Cardiac muscle cell (in vitro differentiated cells and primary cell): Measurements from ENCODE around the gene CNBD2. TPM values are rescaled to one million over a fixed set of nuclear protein-coding genes. Genes with fewer than 3 reads are reported as not detected.
"Not testable (repeated sequence)": the region's sequence is repeated elsewhere in the genome, so short reads cannot be mapped to it uniquely, and the experiment has no call there.

Experiments used
- DNase-seq, 2 donors: peaks; one replicate each; pipeline versions ENCODE4 v3.0.0 to v3.0.0-alpha.2; 2010 to 2017; ENCODE audit warnings: low read depth in 1 of 2, low spot score in 1 of 2
- H3K27ac ChIP-seq: fragments of 200-600 bp; sonication (generic); 2 replicates; pipeline ENCODE4 v1.5.1; 2016
- H3K27me3 ChIP-seq: fragments of 200-600 bp; sonication (generic); 2 replicates; pipeline ENCODE4 v1.6.0; 2016; ENCODE audit warnings: control low read depth
- H3K36me3 ChIP-seq: fragments of 200-600 bp; sonication (generic); 2 replicates; pipeline ENCODE4 v1.5.1; 2016; ENCODE audit warnings: control low read depth
- H3K4me1 ChIP-seq: fragments of 200-600 bp; sonication (generic); 2 replicates; pipeline ENCODE4 v1.8.1; 2017; ENCODE audit warnings: low read depth, mild to moderate bottlenecking, mixed run types
- H3K4me3 ChIP-seq: fragments of 200-600 bp; sonication (generic); 2 replicates; pipeline ENCODE4 v1.5.1; 2016; ENCODE audit warnings: mild to moderate bottlenecking
- H3K9me3 ChIP-seq: fragments of 200-600 bp; sonication (generic); 2 replicates; pipeline ENCODE4 v1.5.1; 2017; ENCODE audit warnings: low read depth, mild to moderate bottlenecking, control low read depth
- CTCF ChIP-seq: IDR thresholded peaks from 2 replicates; pipeline ENCODE4 v1.5.1; 2012; ENCODE audit warnings: low read depth, mild to moderate bottlenecking, low read length
- polyA plus RNA-seq: library from polyadenylated mRNA; unstranded; fragments of >200 nt; fragmentation: Nextera tagmentation; extraction: Ambion mirVana; gene quantifications from 2 replicates; pipeline ENCODE4 v1.2.1, GENCODE V29; 2016
- total RNA-seq: library from RNA; depleted of rRNA; stranded (reverse); fragments of >200 nt; gene quantifications from 2 replicates; pipeline ENCODE4 v1.2.3, GENCODE V29; 2016

Gene CNBD2
- total and polyA plus RNA-seq, 2 experiments from 2014 or later, result 0.82 to 10.4 TPM

DNA sequence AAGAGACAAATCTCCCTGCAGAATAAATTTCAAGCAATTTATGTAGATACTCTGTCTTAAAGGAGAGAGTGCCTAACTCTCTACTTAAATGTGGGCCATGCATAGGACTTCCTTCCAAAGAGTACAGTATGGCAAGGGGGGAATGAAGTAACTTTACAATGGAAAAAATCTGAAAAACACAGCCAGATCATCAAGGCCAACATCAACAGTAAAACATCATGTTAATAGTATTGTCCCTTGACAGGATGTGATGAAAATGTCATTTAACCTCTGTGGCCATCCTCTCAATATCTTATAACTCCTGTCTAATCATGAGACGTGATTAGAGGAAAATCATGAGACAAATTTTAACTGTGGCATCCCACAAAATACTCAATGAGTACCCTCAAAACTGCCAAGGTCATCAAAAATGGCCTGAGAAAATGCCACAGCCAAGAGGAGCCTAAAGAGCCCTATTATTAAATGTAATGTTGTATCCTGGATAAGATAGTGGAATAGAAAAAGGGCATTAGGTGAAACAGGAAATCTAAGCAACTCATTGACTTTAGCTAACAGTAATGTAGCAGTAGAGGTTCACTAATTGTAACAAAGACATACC, 47.5 kb downstream of the CNBD2 start:
- no peaks in the 10 kb centered on the region for H3K9me3 ChIP-seq
- no peak overlapping the region for H3K27ac ChIP-seq
- DNase-seq, result no peak
- H3K27me3 ChIP-seq, result no peaks in the 10 kb centered on the region
- TF ChIP-seq CTCF, result no peak
- peaks cover 2% of the 10 kb centered on the region for H3K4me1 ChIP-seq
- H3K36me3 ChIP-seq, result no peaks in the 10 kb centered on the region
- H3K4me3 ChIP-seq, result no peak overlapping the region

DNA sequence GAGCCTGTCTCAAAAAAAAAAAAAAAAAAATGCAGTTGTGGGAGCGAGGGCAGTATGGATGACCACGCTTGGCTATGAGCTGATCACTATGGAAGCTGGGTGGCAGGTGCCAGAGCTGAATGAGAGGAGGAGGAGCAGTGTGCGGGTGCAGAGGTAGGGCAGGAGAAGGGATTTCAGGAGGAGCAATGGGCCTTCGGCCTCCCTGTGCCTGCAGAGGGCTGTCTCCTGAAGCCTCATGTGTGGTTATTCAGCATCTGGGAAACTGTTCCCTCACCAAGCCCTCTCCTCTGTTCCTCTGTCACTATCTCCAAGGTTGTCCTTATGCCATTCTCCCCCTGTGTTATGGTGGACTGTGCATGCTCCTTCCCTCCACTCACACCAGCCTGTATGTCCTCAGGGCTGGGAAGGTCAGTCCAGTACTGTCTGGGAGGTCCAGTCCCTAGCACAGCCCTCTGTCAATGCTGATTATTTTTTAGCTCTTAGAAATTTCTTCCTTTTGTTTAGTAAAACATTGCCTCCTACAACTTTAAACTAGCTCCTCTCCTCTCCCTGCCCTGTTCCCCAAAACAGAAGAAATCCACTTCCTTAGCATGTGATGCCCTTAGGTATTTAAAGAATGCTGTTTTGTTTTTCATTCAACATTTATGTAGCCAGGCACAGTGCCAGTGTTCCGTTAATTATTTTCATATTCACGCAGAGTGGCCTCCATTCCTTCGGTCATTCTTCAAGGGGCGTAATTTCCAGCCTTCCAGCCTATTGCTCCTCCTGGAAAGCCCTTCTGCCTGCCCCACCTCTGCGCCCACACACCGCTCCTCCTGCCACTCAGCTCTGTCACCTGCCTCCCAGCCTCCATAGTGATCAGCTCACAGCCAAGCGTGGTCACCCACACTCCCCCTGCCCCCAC, 48.9 kb downstream of the CNBD2 start:
- no peaks in the 10 kb centered on the region for H3K4me1 ChIP-seq
- H3K4me3 ChIP-seq, result no peak overlapping the region
- no peaks in the 10 kb centered on the region for H3K27me3 ChIP-seq
- H3K27ac ChIP-seq, result peak overlapping the region; percentile 9
- peak in 1 of 2 donors; percentile 84 for DNase-seq
- H3K9me3 ChIP-seq, result no peaks in the 10 kb centered on the region
- H3K36me3 ChIP-seq, result no peaks in the 10 kb centered on the region
- no peak for TF ChIP-seq CTCF

GRCh38 chr20:36018208-36018988, 50.0 kb downstream of the CNBD2 start:
- H3K9me3 ChIP-seq, result no peaks in the 10 kb centered on the region
- no peak for DNase-seq
- H3K4me1 ChIP-seq, result no peaks in the 10 kb centered on the region
- no peak overlapping the region for H3K4me3 ChIP-seq
- H3K27me3 ChIP-seq, result no peaks in the 10 kb centered on the region
- H3K27ac ChIP-seq, result peak overlapping the region; percentile 9
- no peak for TF ChIP-seq CTCF
- no peaks in the 10 kb centered on the region for H3K36me3 ChIP-seq

- not testable (repeated sequence) for H3K4me1 ChIP-seq, H3K27me3 ChIP-seq, H3K27ac ChIP-seq, H3K9me3 ChIP-seq, H3K36me3 ChIP-seq, H3K4me3 ChIP-seq
- peak in 1 of 2 donors; percentile 25 for DNase-seq
These were observed 57.7 kb downstream of the CNBD2 start for GRCh38 chr20:36026131-36026530.

DNA sequence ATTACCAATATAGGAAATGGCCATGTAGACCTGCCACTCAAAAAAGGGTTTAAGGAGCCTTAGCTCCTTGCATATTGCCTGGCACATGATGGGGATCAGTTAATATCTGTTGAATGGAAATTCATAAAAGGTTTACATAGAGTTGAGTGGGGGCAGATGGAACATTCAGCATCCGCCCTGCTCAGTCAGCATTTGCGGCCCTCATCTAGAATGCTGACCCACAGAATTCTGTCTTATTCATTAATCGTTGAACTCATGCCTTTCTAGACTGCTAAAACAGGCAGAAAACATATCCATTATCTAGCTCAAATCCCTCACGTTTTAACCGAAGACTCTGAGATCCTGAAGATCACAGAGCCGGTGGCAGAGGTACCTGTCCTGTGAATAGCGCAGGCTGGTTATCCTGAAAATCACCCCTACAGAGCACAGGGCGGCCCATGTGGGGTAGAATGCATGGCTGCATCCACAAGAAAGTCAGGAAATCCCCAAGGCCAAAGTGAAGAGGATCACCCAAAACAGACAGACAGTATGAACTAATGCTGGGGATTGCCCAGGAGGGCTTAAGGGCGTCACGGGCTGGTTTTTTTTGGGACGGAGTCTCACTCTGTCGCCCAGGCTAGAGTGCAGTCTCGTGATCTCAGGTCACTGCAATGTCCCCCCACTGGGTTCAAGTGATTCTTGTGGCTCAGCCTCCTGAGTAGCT, 59.9 kb downstream of the CNBD2 start:
- no peaks in the 10 kb centered on the region for H3K36me3 ChIP-seq
- TF ChIP-seq CTCF, result no peak
- no peak overlapping the region for H3K27ac ChIP-seq
- H3K4me3 ChIP-seq, result no peak overlapping the region
- no peaks in the 10 kb centered on the region for H3K9me3 ChIP-seq
- no peak for DNase-seq
- H3K27me3 ChIP-seq, result no peaks in the 10 kb centered on the region
- no peaks in the 10 kb centered on the region for H3K4me1 ChIP-seq
